B cell (primary cell): Measurements from ENCODE around the gene TRIO. TPM values are rescaled to one million over a fixed set of nuclear protein-coding genes. Genes with fewer than 3 reads are reported as not detected.

Source experiments
- ATAC-seq: fragments of 200-7000 bp; cut with Tn5 transposase; one replicate; pipeline ENCODE4 v1.10.0; 2021; ENCODE audit warnings: low read depth, mild to moderate bottlenecking, moderate number of reproducible peaks, moderate library complexity
- CTCF ChIA-PET: fragments of 350-600 bp; sonication (Branson Sonifier 250); formaldehyde crosslinking; loops from one replicate; lab custom pipeline; 2021; ENCODE audit warnings: antibody characterized with exemption, inconsistent platforms; lab: Charles Lee
- POLR2A ChIA-PET: fragments of 350-600 bp; sonication (Branson Sonifier 250); formaldehyde crosslinking; loops from one replicate; lab custom pipeline; 2021; ENCODE audit warnings: antibody characterized with exemption; lab: Charles Lee
- DNase-seq: peaks from one replicate; pipeline ENCODE4 v3.0.0; 2013
- H2AFZ ChIP-seq: 2 replicates; pipeline ENCODE4 v1.6.1; 2012; ENCODE audit warnings: mild to moderate bottlenecking, low read depth, low read length; ENCODE audit not compliant: insufficient read depth, poor library complexity, severe bottlenecking
- H3K27ac ChIP-seq, 2 donors: 1 replicate in 1 of 2; 2 replicates in 1 of 2; pipeline ENCODE4 v1.5.1; 2012 to 2013; ENCODE audit warnings: low read length in 2 of 2, mild to moderate bottlenecking in 2 of 2, moderate library complexity in 1 of 2
- H3K27me3 ChIP-seq, 4 experiments: fragments of 200-600 bp in 1 of 4; sonication (generic) in 1 of 4; replicated peaks in 1 of 4; 1 replicate in 2 of 4; 2 replicates in 2 of 4; pipeline versions ENCODE4 v1.6.1 to v1.7.0; 2013 to 2016; ENCODE audit warnings: low read length in 3 of 4, mild to moderate bottlenecking in 2 of 4, mixed read lengths in 1 of 4, moderate library complexity in 1 of 4; ENCODE audit not compliant: insufficient read depth in 4 of 4, control insufficient read depth in 3 of 4; ENCODE audit errors: control extremely low read depth in 1 of 4
- H3K36me3 ChIP-seq, 2 experiments: replicated peaks in 1 of 2; 1 replicate in 1 of 2; 2 replicates in 1 of 2; pipeline versions ENCODE4 v1.6.1 to v1.7.1; 2013; ENCODE audit warnings: low read length in 1 of 2; ENCODE audit not compliant: insufficient read depth in 2 of 2, control insufficient read depth in 1 of 2; ENCODE audit errors: control extremely low read depth in 1 of 2, extremely low read depth in 1 of 2
- H3K4me1 ChIP-seq, 2 donors: fragments of 200-600 bp in 1 of 2; sonication (generic) in 1 of 2; 1 replicate in 1 of 2; 2 replicates in 1 of 2; pipeline versions ENCODE4 v1.5.1 to v1.6.1; 2013 to 2017; ENCODE audit warnings: low read length in 2 of 2; ENCODE audit not compliant: control insufficient read depth in 2 of 2, insufficient read depth in 2 of 2
- H3K4me2 ChIP-seq: replicated peaks from 2 replicates; pipeline ENCODE3; 2012; ENCODE audit warnings: mild to moderate bottlenecking, low read depth, low read length; ENCODE audit not compliant: poor library complexity, severe bottlenecking
- H3K4me3 ChIP-seq, 5 experiments: fragments of 200-600 bp in 1 of 5; sonication (generic) in 1 of 5; 1 replicate in 3 of 5; 2 replicates in 2 of 5; pipeline versions ENCODE4 v1.5.1 to v1.7.0; 2011 to 2016; ENCODE audit warnings: low read length in 4 of 5, mild to moderate bottlenecking in 4 of 5, low read depth in 2 of 5, control low read depth in 1 of 5, moderate library complexity in 1 of 5; ENCODE audit not compliant: insufficient read depth in 1 of 5; ENCODE audit errors: control extremely low read depth in 1 of 5, extremely low read depth in 1 of 5
- H3K79me2 ChIP-seq: fragments of 200-600 bp; sonication (generic); one replicate; pipeline ENCODE4 v1.6.0; 2016; ENCODE audit warnings: low read length; ENCODE audit not compliant: control insufficient read depth, insufficient read depth
- H3K9ac ChIP-seq: fragments of 200-600 bp; sonication (generic); 2 replicates; pipeline ENCODE4 v1.6.1; 2017; ENCODE audit warnings: mild to moderate bottlenecking, low read length, moderate library complexity
- H3K9me3 ChIP-seq, 3 donors: one replicate each; pipeline versions ENCODE4 v1.6.1 to v1.7.1; 2013; ENCODE audit warnings: low read length in 2 of 3; ENCODE audit not compliant: control insufficient read depth in 2 of 3, insufficient read depth in 1 of 3; ENCODE audit errors: control extremely low read depth in 1 of 3
- H4K20me1 ChIP-seq: 2 replicates; pipeline ENCODE4 v1.6.0; 2012; ENCODE audit warnings: mild to moderate bottlenecking, low read length; ENCODE audit not compliant: insufficient read depth, control insufficient read depth, poor library complexity, severe bottlenecking
- H3K27ac Mint-ChIP-seq: one replicate; pipeline ENCODE4 v1.8.0; 2021; ENCODE audit warnings: mixed read lengths
- H3K27me3 Mint-ChIP-seq: one replicate; pipeline ENCODE4 v1.8.0; 2021; ENCODE audit warnings: mixed read lengths
- H3K4me1 Mint-ChIP-seq: one replicate; pipeline ENCODE4 v1.8.0; 2021; ENCODE audit warnings: mixed read lengths
- H3K4me3 Mint-ChIP-seq: one replicate; pipeline ENCODE4 v1.8.0; 2021; ENCODE audit warnings: mixed read lengths
- H3K9me3 Mint-ChIP-seq: one replicate; pipeline ENCODE4 v1.8.0; 2022; ENCODE audit warnings: mixed read lengths; ENCODE audit not compliant: insufficient read depth
- EZH2 ChIP-seq: IDR thresholded peaks from 2 replicates; pipeline ENCODE4 v1.6.1; 2012; ENCODE audit warnings: borderline replicate concordance, low read depth, mild to moderate bottlenecking, moderate library complexity, low read length; ENCODE audit not compliant: insufficient read depth, poor library complexity, severe bottlenecking
- WGBS: methylation state at CpG from one replicate; pipeline ENCODE4 v1.1.5; 2013; ENCODE audit warnings: missing lambda C conversion rate; ENCODE audit not compliant: insufficient coverage; 5-methylcytosine and 5-hydroxymethylcytosine counted together
- intact Hi-C: fragments of 100-400 bp; cut with micrococcal nuclease; formaldehyde crosslinking; loops from one replicate; pipeline ENCODE4 v1.10.0; 2022
- polyA plus RNA-seq: library from polyadenylated mRNA; depleted of rRNA; stranded (reverse); fragments of >200 nt; gene quantifications from 2 replicates; pipeline ENCODE4 v1.2.3, GENCODE V29; 2012
- total RNA-seq, 2 donors: library from RNA; stranded (reverse); fragments of 120-200 nt in 1 of 2; gene quantifications; 1 replicate in 1 of 2; 2 replicates in 1 of 2; pipeline versions ENCODE4 v1.2.3 to v1.2.4, GENCODE V29; 2013 to 2022
- TF ChIP-seq, protein P1 (sequence below): fragments of 200-600 bp; IDR thresholded peaks from one replicate; pipeline ENCODE4 v1.8.0; 2022; ENCODE audit warnings: antibody characterized with exemption, mild to moderate bottlenecking

Gene TRIO
- total and polyA plus RNA-seq, 2 donors (not counting 1 experiment from before 2014, with no cell fraction given), result 90.5 to 479 TPM

DNA sequence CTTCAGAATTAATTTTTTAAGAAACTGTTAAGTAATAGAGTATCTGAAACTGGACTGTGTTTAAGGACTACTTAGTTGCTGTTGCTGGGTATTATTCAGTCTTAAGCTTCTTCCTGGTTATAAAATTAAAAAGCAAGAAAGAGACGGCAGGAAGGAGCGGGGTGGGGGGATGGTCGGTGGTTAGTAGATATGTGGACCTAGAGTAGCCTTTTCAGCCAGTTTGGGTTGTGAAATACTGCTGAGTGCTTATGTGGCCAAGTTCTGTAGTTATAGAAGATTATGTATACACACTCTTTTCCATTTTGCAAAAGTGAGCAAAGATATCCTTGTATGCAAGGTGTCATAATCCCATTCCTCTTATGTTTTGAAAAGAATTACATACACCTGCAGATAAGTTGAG is 28.5 kb downstream of the TRIO start:
- ChIA-PET POLR2A (interaction anchor here (0.7 kb wide), 1 partner anchor 260 kb away, joined by 5 read pairs; no protein-coding TSS in a partner anchor), CTCF (interaction anchor here (1.0 to 1.2 kb wide), 3 partner anchors 15 to 77 kb away, joined by 3 to 4 read pairs (median 3); no protein-coding TSS in a partner anchor)
- intact Hi-C loops, result loop anchor here (1.0 to 10.0 kb wide), 2 partner anchors 37 to 493 kb away; partner anchors contain the start of gene OTULIN
- Histone ChIP-seq H3K9ac (peak overlapping the region; percentile 35), H4K20me1 (peaks cover 4% of the 10 kb centered on the region), H3K4me3 (peak overlapping the region; percentile 13 to 41 (median 32)), H3K9me3 (peaks cover 0 to 4% (median 0%) of the 10 kb centered on the region in 3 donors), H2AFZ (peak overlapping the region; percentile 63), H3K27ac (peak overlapping the region; percentile 65 to 78), H3K27me3 (no peaks in the 10 kb centered on the region), H3K4me2 (peak overlapping the region; percentile 66), H3K79me2 (peaks cover 100% of the 10 kb centered on the region), H3K4me1 (peaks cover 76 to 80% of the 10 kb centered on the region in 2 donors), H3K36me3 (no peaks in the 10 kb centered on the region)
- no peak for ATAC-seq
- H3K9me3 Mint-ChIP-seq, result no peaks in the 10 kb centered on the region
- WGBS, result 10% methylated on average over 3 of the region's 3 CpGs
- DNase-seq, result peak; percentile 22
- TF ChIP-seq EZH2, result no peak
- TF ChIP-seq, protein P1, sequence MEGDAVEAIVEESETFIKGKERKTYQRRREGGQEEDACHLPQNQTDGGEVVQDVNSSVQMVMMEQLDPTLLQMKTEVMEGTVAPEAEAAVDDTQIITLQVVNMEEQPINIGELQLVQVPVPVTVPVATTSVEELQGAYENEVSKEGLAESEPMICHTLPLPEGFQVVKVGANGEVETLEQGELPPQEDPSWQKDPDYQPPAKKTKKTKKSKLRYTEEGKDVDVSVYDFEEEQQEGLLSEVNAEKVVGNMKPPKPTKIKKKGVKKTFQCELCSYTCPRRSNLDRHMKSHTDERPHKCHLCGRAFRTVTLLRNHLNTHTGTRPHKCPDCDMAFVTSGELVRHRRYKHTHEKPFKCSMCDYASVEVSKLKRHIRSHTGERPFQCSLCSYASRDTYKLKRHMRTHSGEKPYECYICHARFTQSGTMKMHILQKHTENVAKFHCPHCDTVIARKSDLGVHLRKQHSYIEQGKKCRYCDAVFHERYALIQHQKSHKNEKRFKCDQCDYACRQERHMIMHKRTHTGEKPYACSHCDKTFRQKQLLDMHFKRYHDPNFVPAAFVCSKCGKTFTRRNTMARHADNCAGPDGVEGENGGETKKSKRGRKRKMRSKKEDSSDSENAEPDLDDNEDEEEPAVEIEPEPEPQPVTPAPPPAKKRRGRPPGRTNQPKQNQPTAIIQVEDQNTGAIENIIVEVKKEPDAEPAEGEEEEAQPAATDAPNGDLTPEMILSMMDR, result no peak
- H3K4me1 Mint-ChIP-seq, result peaks cover 78% of the 10 kb centered on the region
- no peaks in the 10 kb centered on the region for H3K27me3 Mint-ChIP-seq
- H3K4me3 Mint-ChIP-seq, result peak overlapping the region; percentile 79
- peak overlapping the region; percentile 82 for H3K27ac Mint-ChIP-seq

DNA sequence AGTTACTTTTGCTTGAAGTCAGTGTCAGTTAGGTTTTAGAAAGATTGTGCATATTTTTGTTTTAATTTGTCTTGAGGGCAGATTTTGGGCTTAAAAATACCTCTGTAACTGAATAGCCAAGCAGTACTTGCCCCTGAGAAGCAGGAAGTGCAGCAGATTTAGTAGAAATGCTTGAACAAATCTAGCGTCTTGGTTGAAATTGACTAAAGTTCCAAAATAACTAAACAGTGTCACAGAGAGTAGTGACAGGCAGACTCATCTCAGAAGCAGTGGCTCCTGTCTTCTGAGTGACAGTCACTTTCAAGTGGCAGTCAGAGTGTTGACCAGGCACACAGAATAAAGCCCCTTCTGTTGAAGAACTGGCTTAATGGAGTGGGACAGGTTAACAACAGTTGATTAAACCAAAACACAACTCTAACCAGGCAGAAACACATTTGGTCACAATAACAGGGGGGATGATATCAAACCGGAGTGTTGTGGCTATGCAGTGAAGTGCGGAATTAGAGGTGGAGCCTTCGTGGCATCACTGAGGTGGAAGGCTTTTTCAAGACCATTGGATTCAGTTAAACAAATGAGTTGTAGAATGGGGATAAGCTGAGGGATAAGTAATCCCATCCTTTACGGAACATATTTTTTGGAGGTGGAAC is 29.1 kb downstream of the TRIO start:
- POLR2A ChIA-PET, result interaction anchor here (0.7 kb wide), 1 partner anchor 260 kb away, joined by 5 read pairs; no protein-coding TSS in a partner anchor
- no peaks in the 10 kb centered on the region for H3K27me3 ChIP-seq
- peaks cover 9% of the 10 kb centered on the region for H4K20me1 ChIP-seq
- TF ChIP-seq, protein P1, result no peak
- no peak for TF ChIP-seq EZH2
- intact Hi-C loops, result loop anchor here (1.0 to 10.0 kb wide), 2 partner anchors 36 to 493 kb away; partner anchors contain the start of gene OTULIN
- peak; percentile 35 for DNase-seq
- no peaks in the 10 kb centered on the region for H3K36me3 ChIP-seq
- CTCF ChIA-PET, result interaction anchor here (1.0 to 1.2 kb wide), 2 partner anchors 16 to 27 kb away, joined by 3 to 4 read pairs; no protein-coding TSS in a partner anchor
- no peaks in the 10 kb centered on the region for H3K27me3 Mint-ChIP-seq
- H3K4me3 ChIP-seq, result peak overlapping the region; percentile 13 to 41 (median 32)
- peak overlapping the region; percentile 82 for H3K27ac Mint-ChIP-seq
- WGBS, result 6% methylated on average over 4 of the region's 5 CpGs
- peak overlapping the region; percentile 65 to 78 for H3K27ac ChIP-seq
- peak overlapping the region; percentile 35 for H3K9ac ChIP-seq
- H3K4me3 Mint-ChIP-seq, result peak overlapping the region; percentile 79
- H3K4me1 ChIP-seq, result peaks cover 69 to 73% of the 10 kb centered on the region in 2 donors
- ATAC-seq, result peak; percentile 26
- peaks cover 0 to 4% (median 0%) of the 10 kb centered on the region in 3 donors for H3K9me3 ChIP-seq
- peak overlapping the region; percentile 66 for H3K4me2 ChIP-seq
- H3K4me1 Mint-ChIP-seq, result peaks cover 74% of the 10 kb centered on the region
- peak overlapping the region; percentile 63 for H2AFZ ChIP-seq
- H3K9me3 Mint-ChIP-seq, result no peaks in the 10 kb centered on the region
- H3K79me2 ChIP-seq, result peaks cover 100% of the 10 kb centered on the region
